SK-N-SH (cell line): ENCODE data around the gene ERICH6. TPM values are rescaled to one million over a fixed set of nuclear protein-coding genes. Genes with fewer than 3 reads are reported as not detected.

ENCODE experiments used
- CTCF ChIA-PET: fragments of 300-600, 350-600 bp; formaldehyde crosslinking; extraction: SDS; loops from one replicate; lab custom pipeline; 2021; lab: Yijun Ruan, JAX
- POLR2A ChIA-PET: fragments of 350-600 bp; sonication (Branson Sonifier 250); formaldehyde crosslinking; extraction: SDS; loops from one replicate; lab custom pipeline; 2020; ENCODE audit warnings: antibody characterized with exemption, inconsistent platforms; lab: Yijun Ruan, JAX
- DNase-seq: peaks from one replicate; pipeline ENCODE4 v3.0.0; 2012
- H2AFZ ChIP-seq: fragments of 200-600 bp; sonication (generic); 2 replicates; pipeline ENCODE4 v1.8.1; 2016; ENCODE audit warnings: antibody characterized with exemption, mild to moderate bottlenecking, low read depth
- H3F3A ChIP-seq: fragments of 200-600 bp; sonication (generic); replicated peaks from 2 replicates; pipeline ENCODE3; 2016; ENCODE audit warnings: antibody characterized with exemption, mild to moderate bottlenecking; ENCODE audit not compliant: insufficient read depth
- H3K27ac ChIP-seq, 2 experiments: fragments of 200-500 bp in 1 of 2; fragments of 200-600 bp in 1 of 2; sonication (Bioruptor generic) in 1 of 2; sonication (generic), shearing (Covaris generic) in 1 of 2; 2 replicates each; pipeline versions ENCODE4 v1.5.1 to v1.6.1; 2014 to 2016; ENCODE audit warnings: low read depth in 2 of 2, inconsistent platforms in 1 of 2, low read length in 1 of 2, mild to moderate bottlenecking in 1 of 2, mixed read lengths in 1 of 2
- H3K27me3 ChIP-seq: fragments of 200-600 bp; sonication (generic), shearing (Covaris generic); 2 replicates; pipeline ENCODE4 v1.6.1; 2016; ENCODE audit warnings: mixed run types; ENCODE audit not compliant: insufficient read depth
- H3K36me3 ChIP-seq, 2 experiments: fragments of 200-500 bp in 1 of 2; fragments of 200-600 bp in 1 of 2; sonication (Bioruptor generic) in 1 of 2; sonication (generic) in 1 of 2; replicated peaks in 1 of 2; 2 replicates each; pipeline versions ENCODE3 to v1.5.1; 2014 to 2016; ENCODE audit warnings: low read length in 1 of 2, mild to moderate bottlenecking in 1 of 2; ENCODE audit not compliant: insufficient read depth in 2 of 2, control insufficient read depth in 1 of 2
- H3K4me1 ChIP-seq, 2 experiments: fragments of 200-500 bp in 1 of 2; fragments of 200-600 bp in 1 of 2; sonication (Bioruptor generic) in 1 of 2; sonication (generic), shearing (Covaris generic) in 1 of 2; 2 replicates each; pipeline versions ENCODE4 v1.5.1 to v1.6.1; 2014 to 2016; ENCODE audit warnings: low read depth in 1 of 2, low read length in 1 of 2, mixed run types in 1 of 2; ENCODE audit not compliant: insufficient read depth in 2 of 2, control insufficient read depth in 1 of 2
- H3K4me2 ChIP-seq: fragments of 200-600 bp; sonication (generic), shearing (Covaris generic); 2 replicates; pipeline ENCODE4 v1.6.1; 2017; ENCODE audit warnings: mixed run types
- H3K4me3 ChIP-seq, 2 experiments: fragments of 200-500 bp in 1 of 2; fragments of 200-600 bp in 1 of 2; sonication (Bioruptor generic) in 1 of 2; sonication (generic), shearing (Covaris generic) in 1 of 2; 2 replicates each; pipeline versions ENCODE4 v1.5.1 to v1.8.1; 2014 to 2016; ENCODE audit warnings: low read depth in 2 of 2, inconsistent platforms in 1 of 2, low read length in 1 of 2, mild to moderate bottlenecking in 1 of 2, mixed read lengths in 1 of 2, moderate library complexity in 1 of 2
- H3K79me2 ChIP-seq: fragments of 200-600 bp; sonication (generic); 2 replicates; pipeline ENCODE4 v1.8.1; 2017; ENCODE audit warnings: mild to moderate bottlenecking; ENCODE audit not compliant: insufficient read depth
- H3K9ac ChIP-seq: fragments of 200-600 bp; sonication (generic); 2 replicates; pipeline ENCODE4 v1.6.1; 2017; ENCODE audit warnings: mixed run types
- H3K9me2 ChIP-seq: fragments of 200-600 bp; sonication (generic); 2 replicates; pipeline ENCODE4 v1.6.1; 2017; ENCODE audit warnings: mixed run types
- H3K9me3 ChIP-seq: fragments of 200-600 bp; sonication (generic); 2 replicates; pipeline ENCODE4 v1.6.1; 2017; ENCODE audit warnings: mixed run types, mild to moderate bottlenecking, moderate library complexity
- H4K20me1 ChIP-seq: fragments of 200-600 bp; sonication (generic); 2 replicates; pipeline ENCODE4 v1.6.1; 2017; ENCODE audit warnings: mild to moderate bottlenecking, mixed run types; ENCODE audit not compliant: insufficient read depth
- EZH2phosphoT487 ChIP-seq: fragments of 200-600 bp; sonication (generic); IDR thresholded peaks from 2 replicates; pipeline ENCODE4 v1.6.1; 2017; ENCODE audit warnings: low read depth, mixed run types, mild to moderate bottlenecking, antibody characterized with exemption, moderate library complexity, borderline replicate concordance
- FOSL2 ChIP-seq: IDR thresholded peaks from 2 replicates; pipeline ENCODE4 v1.4.0; 2012; ENCODE audit warnings: low read depth, mild to moderate bottlenecking, moderate library complexity, borderline replicate concordance
- FOXJ3 ChIP-seq: sonication (generic); formaldehyde crosslinking; IDR thresholded peaks from 2 replicates; pipeline ENCODE4 v1.5.1; 2020; ENCODE audit warnings: mild to moderate bottlenecking, missing genetic modification reagents
- FOXM1 ChIP-seq: IDR thresholded peaks from 2 replicates; pipeline ENCODE4 v1.4.0; 2012; ENCODE audit warnings: low read depth, mild to moderate bottlenecking
- GABPA ChIP-seq: IDR thresholded peaks from 2 replicates; pipeline ENCODE4 v1.4.0; 2012; ENCODE audit warnings: low read depth, mild to moderate bottlenecking
- GATA2 ChIP-seq: sonication (generic); formaldehyde crosslinking; IDR thresholded peaks from 2 replicates; pipeline ENCODE4 v1.5.0; 2020; ENCODE audit warnings: mild to moderate bottlenecking, missing genetic modification reagents
- JUND ChIP-seq: IDR thresholded peaks from 2 replicates; pipeline ENCODE4 v1.4.0; 2012
- MEF2A ChIP-seq: IDR thresholded peaks from 2 replicates; pipeline ENCODE4 v1.4.0; 2012; ENCODE audit warnings: low read depth, borderline replicate concordance
- NFIC ChIP-seq: IDR thresholded peaks from 2 replicates; pipeline ENCODE4 v1.4.0; 2012; ENCODE audit warnings: borderline replicate concordance
- RAD21 ChIP-seq: IDR thresholded peaks from 2 replicates; pipeline ENCODE4 v1.6.1; 2012; ENCODE audit warnings: mild to moderate bottlenecking, low read length
- RCOR1 ChIP-seq: fragments of 150-350 bp; IDR thresholded peaks from 2 replicates; pipeline ENCODE4 v1.6.1; 2017; ENCODE audit warnings: antibody characterized with exemption, low read length
- RFX5 ChIP-seq: IDR thresholded peaks from 2 replicates; pipeline ENCODE4 v1.6.1; 2012; ENCODE audit warnings: mild to moderate bottlenecking, improper control_type of control experiment, low read length
- RXRA ChIP-seq: IDR thresholded peaks from 2 replicates; pipeline ENCODE4 v1.4.0; 2012; ENCODE audit warnings: low read depth, mild to moderate bottlenecking, borderline replicate concordance
- TAF1 ChIP-seq: IDR thresholded peaks from 2 replicates; pipeline ENCODE4 v1.6.1; 2012; ENCODE audit warnings: low read depth, mild to moderate bottlenecking, low read length, moderate library complexity, borderline replicate concordance
- WGBS: methylation state at CpG from one replicate; pipeline ENCODE4 v1.1.6; 2017; ENCODE audit warnings: low lambda C conversion rate; 5-methylcytosine and 5-hydroxymethylcytosine counted together
- polyA plus RNA-seq, 3 experiments: library from polyadenylated mRNA; depleted of rRNA; stranded (reverse); fragments of >200 nt; gene quantifications; 2 replicates each; pipeline ENCODE4 v1.2.3, GENCODE V29; 2012
- TF ChIP-seq, protein P1 (sequence below): fragments of 200-600 bp; sonication (generic); IDR thresholded peaks from 2 replicates; pipeline ENCODE4 v1.6.1; 2017; ENCODE audit warnings: antibody characterized with exemption, mild to moderate bottlenecking, moderate library complexity
- TF ChIP-seq, protein P2 (sequence below): IDR thresholded peaks from 2 replicates; pipeline ENCODE4 v1.4.0; 2012; ENCODE audit warnings: low read depth
- TF ChIP-seq, protein P3 (sequence below): IDR thresholded peaks from 2 replicates; pipeline ENCODE4 v1.6.1; 2012; ENCODE audit warnings: mild to moderate bottlenecking, low read depth, low read length, moderate library complexity

Gene ERICH6
- polyA plus RNA-seq, 1 of the 3 experiments (the other 2 are of a cell fraction) = 0.08 TPM

DNA sequence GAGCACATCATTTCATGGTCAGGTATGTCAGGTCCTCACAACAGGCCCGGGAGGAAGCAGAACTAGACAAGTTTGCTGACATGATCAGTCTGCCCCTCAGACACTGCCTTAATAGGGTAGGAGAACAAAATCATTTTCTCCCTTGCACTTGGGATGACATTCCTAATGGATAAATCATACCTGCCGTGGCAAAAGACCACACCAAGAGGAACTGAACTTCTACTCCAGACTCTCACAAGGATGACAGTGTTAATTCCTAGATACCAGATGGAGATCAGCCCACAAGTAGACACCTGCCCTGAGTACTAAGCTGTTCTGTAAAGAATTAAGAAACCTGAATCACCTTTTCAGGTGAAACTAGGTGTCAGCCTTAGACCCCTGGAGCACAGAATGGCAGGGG, 39.8 kb upstream of the ERICH6 start:
- WGBS = 33% methylated on average over 1 of the region's 2 CpGs
- Histone ChIP-seq H2AFZ (no peak overlapping the region), H3K4me1 (peaks cover 2 to 40% of the 10 kb centered on the region in 2 experiments; a peak in 2 of 4 replicates), H3K9me3 (no peaks in the 10 kb centered on the region), H3K79me2 (peaks cover 68% of the 10 kb centered on the region), H3K36me3 (peaks cover 9 to 17% of the 10 kb centered on the region in 2 experiments), H3K27me3 (no peaks in the 10 kb centered on the region), H3F3A (no peaks in the 10 kb centered on the region), H3K9me2 (no peaks in the 10 kb centered on the region), H3K27ac (no peak overlapping the region), H4K20me1 (peaks cover 38% of the 10 kb centered on the region), H3K4me3 (no peak overlapping the region), H3K4me2 (no peak overlapping the region), H3K9ac (no peak overlapping the region)
- TF ChIP-seq RFX5 (no peak), RAD21 (no peak), FOXM1 (no peak), GABPA (no peak), RCOR1 (no peak), TAF1 (no peak), JUND (no peak), RXRA (no peak), FOXJ3 (no peak)
- TF ChIP-seq, protein P1, sequence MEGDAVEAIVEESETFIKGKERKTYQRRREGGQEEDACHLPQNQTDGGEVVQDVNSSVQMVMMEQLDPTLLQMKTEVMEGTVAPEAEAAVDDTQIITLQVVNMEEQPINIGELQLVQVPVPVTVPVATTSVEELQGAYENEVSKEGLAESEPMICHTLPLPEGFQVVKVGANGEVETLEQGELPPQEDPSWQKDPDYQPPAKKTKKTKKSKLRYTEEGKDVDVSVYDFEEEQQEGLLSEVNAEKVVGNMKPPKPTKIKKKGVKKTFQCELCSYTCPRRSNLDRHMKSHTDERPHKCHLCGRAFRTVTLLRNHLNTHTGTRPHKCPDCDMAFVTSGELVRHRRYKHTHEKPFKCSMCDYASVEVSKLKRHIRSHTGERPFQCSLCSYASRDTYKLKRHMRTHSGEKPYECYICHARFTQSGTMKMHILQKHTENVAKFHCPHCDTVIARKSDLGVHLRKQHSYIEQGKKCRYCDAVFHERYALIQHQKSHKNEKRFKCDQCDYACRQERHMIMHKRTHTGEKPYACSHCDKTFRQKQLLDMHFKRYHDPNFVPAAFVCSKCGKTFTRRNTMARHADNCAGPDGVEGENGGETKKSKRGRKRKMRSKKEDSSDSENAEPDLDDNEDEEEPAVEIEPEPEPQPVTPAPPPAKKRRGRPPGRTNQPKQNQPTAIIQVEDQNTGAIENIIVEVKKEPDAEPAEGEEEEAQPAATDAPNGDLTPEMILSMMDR = no peak
- TF ChIP-seq, protein P2, sequence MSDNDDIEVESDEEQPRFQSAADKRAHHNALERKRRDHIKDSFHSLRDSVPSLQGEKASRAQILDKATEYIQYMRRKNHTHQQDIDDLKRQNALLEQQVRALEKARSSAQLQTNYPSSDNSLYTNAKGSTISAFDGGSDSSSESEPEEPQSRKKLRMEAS = no peak
- TF ChIP-seq, protein P3, sequence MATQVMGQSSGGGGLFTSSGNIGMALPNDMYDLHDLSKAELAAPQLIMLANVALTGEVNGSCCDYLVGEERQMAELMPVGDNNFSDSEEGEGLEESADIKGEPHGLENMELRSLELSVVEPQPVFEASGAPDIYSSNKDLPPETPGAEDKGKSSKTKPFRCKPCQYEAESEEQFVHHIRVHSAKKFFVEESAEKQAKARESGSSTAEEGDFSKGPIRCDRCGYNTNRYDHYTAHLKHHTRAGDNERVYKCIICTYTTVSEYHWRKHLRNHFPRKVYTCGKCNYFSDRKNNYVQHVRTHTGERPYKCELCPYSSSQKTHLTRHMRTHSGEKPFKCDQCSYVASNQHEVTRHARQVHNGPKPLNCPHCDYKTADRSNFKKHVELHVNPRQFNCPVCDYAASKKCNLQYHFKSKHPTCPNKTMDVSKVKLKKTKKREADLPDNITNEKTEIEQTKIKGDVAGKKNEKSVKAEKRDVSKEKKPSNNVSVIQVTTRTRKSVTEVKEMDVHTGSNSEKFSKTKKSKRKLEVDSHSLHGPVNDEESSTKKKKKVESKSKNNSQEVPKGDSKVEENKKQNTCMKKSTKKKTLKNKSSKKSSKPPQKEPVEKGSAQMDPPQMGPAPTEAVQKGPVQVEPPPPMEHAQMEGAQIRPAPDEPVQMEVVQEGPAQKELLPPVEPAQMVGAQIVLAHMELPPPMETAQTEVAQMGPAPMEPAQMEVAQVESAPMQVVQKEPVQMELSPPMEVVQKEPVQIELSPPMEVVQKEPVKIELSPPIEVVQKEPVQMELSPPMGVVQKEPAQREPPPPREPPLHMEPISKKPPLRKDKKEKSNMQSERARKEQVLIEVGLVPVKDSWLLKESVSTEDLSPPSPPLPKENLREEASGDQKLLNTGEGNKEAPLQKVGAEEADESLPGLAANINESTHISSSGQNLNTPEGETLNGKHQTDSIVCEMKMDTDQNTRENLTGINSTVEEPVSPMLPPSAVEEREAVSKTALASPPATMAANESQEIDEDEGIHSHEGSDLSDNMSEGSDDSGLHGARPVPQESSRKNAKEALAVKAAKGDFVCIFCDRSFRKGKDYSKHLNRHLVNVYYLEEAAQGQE = no peak
- POLR2A ChIA-PET = no interaction called here
- no peak for DNase-seq
- CTCF ChIA-PET = interaction anchor here (1.1 to 2.0 kb wide), 2 partner anchors 15 to 22 kb away, joined by 3 to 10 read pairs; no protein-coding TSS in a partner anchor

DNA sequence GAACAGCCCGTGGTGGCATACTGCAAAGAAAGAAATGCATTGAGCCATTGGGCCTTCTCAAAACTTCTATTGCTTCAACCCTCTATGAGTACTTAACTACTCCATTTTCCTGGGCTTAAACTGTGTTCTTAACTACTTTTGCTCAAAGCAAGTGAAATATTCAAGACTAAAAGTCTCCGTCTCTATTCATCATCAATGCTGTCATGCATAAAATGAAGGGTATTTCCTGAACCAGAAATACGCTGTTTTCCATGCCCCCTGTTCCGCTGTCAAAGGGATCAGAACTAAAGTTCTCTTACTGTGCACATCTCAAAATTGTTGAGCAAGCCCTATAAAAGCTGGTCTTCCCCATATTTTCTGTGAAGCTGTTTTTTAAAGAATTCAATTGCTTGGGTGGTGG, 39.0 kb upstream of the ERICH6 start:
- CTCF ChIA-PET = interaction anchor here (2.0 kb wide), 1 partner anchor 21 kb away, joined by 10 read pairs; no protein-coding TSS in a partner anchor
- H3K27ac ChIP-seq = no peak overlapping the region
- DNase-seq = no peak
- peaks cover 32% of the 10 kb centered on the region for H4K20me1 ChIP-seq
- no peaks in the 10 kb centered on the region for H3K9me2 ChIP-seq
- H3K9me3 ChIP-seq = no peaks in the 10 kb centered on the region
- no peaks in the 10 kb centered on the region for H3F3A ChIP-seq
- no peak overlapping the region for H3K4me3 ChIP-seq
- no peaks in the 10 kb centered on the region for H3K27me3 ChIP-seq
- H3K36me3 ChIP-seq = peaks cover 9 to 17% of the 10 kb centered on the region in 2 experiments
- TF ChIP-seq MEF2A (no peak), EZH2phosphoT487 (no peak), FOXJ3 (no peak), RFX5 (no peak), FOSL2 (no peak), NFIC (no peak), GATA2 (no peak), TAF1 (no peak), GABPA (no peak), JUND (no peak)
- TF ChIP-seq, protein P2 = no peak
- TF ChIP-seq, all 33 proteins: peak for 0
- Histone ChIP-seq H3K9ac (no peak overlapping the region), H3K79me2 (peaks cover 59% of the 10 kb centered on the region), H2AFZ (no peak overlapping the region), H3K4me2 (no peak overlapping the region), H3K4me1 (peaks cover 0 to 43% of the 10 kb centered on the region in 2 experiments; a peak in 2 of 4 replicates)
- POLR2A ChIA-PET = no interaction called here
- WGBS = 96% methylated on average over 4 of the region's 4 CpGs
